ENCODE data around the gene CCL18. TPM values are rescaled to one million over a fixed set of nuclear protein-coding genes. Genes with fewer than 3 reads are reported as not detected.
"Not testable (repeated sequence)": the region's sequence is repeated elsewhere in the genome, so short reads cannot be mapped to it uniquely, and the experiment has no call there.

Gene CCL18
- under 1 TPM in 1 of 2 donors, not detected in 1; 0.37 TPM for total RNA-seq

DNA sequence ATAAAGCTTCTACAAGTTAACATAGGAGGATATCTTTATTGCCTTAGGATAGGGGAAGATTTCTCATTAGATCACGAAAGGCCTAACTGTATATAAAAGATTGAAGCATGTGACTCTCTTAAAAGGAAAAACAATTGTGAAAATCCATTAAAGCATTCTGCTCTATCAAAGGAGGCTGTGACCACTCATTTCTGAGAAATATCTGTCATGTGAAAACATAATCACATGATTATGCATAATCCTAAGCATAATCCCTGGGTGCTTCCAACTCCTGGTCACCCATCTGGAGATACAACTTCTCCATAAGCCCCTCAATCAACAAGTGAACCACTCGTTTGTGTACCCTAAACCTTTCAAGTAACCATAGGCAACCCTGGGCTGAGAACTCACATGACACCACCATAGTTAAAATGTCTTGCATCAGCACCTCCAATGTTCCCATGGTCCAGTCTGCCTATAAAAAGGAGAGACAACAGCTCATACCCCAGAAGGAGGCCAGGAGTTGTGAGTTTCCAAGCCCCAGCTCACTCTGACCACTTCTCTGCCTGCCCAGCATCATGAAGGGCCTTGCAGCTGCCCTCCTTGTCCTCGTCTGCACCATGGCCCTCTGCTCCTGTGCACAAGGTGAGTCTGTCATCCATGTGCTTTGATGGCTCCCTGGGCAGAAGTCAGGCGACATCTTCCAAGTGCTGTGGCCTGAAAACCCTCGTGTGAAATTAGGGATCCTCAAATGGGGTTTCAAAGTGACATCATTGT is at the start of gene CCL18:
TSS of gene CCL18 (plus strand) at position 487 of the 756 bp plus-strand sequence. CDS start at position 558, 71 bp downstream.
- H3K36me3 Mint-ChIP-seq, result no peaks in the 10 kb centered on the region
- ATAC-seq (no peak), DNase-seq (ENCODE audit: low spot score in 2 of 2) (no peak)
- H3K9me3 Mint-ChIP-seq, result no peaks in the 10 kb centered on the region
- peak within 1 kb of the TSS in 1 of 2 donors; percentile 1 for H3K27ac Mint-ChIP-seq

DNA sequence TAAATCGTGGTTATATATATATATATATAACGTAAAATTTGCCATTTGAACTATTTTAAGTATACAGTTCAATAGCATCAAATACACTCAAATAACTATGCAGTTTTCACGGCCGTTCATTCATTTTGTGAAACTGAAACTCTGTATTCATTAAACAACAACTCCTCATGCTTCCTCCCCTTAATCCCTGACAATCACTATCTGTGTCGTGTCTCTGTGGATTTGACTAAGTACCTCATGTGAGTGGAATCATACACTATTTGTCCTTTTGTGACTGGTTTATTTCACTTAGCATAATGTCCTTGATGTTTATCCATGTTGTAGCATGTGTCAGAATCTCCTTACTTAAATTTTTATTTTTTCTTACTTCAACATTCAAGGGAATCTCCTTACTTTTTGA is 49.1 kb upstream of the CCL18 start:
- no peaks in the 10 kb centered on the region for H3K36me3 Mint-ChIP-seq
- DNase-seq (ENCODE audit: low spot score in 2 of 2) (no peak), ATAC-seq (no peak)
- no peak overlapping the region for H3K27ac Mint-ChIP-seq
- no peaks in the 10 kb centered on the region for H3K9me3 Mint-ChIP-seq

DNA sequence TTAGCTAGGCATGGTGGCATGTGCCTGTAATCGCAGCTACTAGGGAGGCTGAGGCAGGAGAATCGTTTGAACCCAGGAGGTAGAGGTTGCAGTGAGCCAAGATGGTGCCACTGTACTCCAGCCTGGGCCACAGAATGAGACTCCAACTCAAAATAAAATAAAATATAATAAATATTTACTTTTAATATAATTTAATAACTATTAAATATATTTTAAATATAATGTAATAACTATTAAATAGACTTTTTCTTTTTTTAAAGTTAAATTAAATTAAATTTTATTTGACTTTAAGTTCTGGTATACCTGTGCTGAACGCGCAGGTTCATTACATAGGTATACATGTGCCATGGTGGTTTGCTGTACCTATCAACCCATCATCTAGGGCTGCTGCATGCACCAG is 48.2 kb upstream of the CCL18 start:
- H3K36me3 Mint-ChIP-seq; H3K9me3 Mint-ChIP-seq; ATAC-seq; H3K27ac Mint-ChIP-seq; DNase-seq (ENCODE audit: low spot score in 2 of 2): not testable (repeated sequence)

DNA sequence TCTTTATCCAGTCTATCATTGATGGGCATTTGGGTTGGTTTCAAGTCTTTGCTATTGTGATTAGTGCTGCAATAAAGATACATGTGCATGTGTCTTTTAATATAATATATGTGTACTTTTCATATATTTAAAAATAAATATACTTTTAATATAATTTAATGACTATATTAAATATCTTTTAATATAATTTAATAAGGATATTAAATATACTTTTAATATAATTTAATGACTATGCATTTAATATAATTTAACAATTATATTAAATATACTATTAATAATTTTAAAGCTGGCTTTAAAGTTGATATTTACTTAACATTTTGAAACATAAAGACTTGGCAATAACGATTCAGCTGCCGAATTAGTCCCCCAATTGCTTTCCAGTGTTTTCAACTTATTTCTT is 47.5 kb upstream of the CCL18 start:
- DNase-seq (ENCODE audit: low spot score in 2 of 2) (no peak), ATAC-seq (no peak)
- Mint-ChIP-seq H3K9me3 (no peaks in the 10 kb centered on the region), H3K27ac (no peak overlapping the region), H3K36me3 (no peaks in the 10 kb centered on the region)

DNA sequence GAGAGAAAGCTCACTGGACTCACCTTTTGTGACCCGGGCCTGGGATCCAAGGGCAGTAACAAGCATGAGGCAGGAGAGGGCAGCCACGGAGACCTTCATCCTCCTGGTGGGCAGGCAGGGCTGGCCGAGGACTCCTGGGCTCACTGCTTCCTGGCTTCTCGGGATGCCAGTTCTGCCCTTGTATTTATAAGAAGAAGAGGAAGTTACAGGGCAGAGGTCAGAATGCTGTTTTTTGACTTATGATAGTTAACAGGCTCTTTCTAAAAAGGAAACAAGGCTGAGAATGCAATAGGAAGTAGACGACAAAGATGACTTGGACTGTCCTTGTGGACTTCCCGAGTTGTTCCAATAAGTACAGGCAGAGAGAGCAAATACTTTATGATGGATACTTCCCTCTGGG is 46.3 kb upstream of the CCL18 start, which contains the start of gene CCL23:
TSS of gene CCL23 (minus strand) at position 174 of the 400 bp plus-strand sequence. CDS start at position 99, 75 bp downstream.
- H3K36me3 Mint-ChIP-seq, result no peaks in the 10 kb centered on the region
- ATAC-seq, result no peak
- no peak for DNase-seq (ENCODE audit: low spot score in 2 of 2)
- no peaks in the 10 kb centered on the region for H3K9me3 Mint-ChIP-seq
- H3K27ac Mint-ChIP-seq, result peak within 1 kb of the TSS in 1 of 2 donors; percentile 50

GRCh38 chr17:36019423-36019822 is 44.6 kb upstream of the CCL18 start:
- Mint-ChIP-seq H3K27ac (no peak overlapping the region), H3K9me3 (no peaks in the 10 kb centered on the region), H3K36me3 (no peaks in the 10 kb centered on the region)
- ATAC-seq, result no peak
- DNase-seq (ENCODE audit: low spot score in 2 of 2), result no peak

- no peaks in the 10 kb centered on the region for H3K9me3 Mint-ChIP-seq
- no peak for ATAC-seq
- no peaks in the 10 kb centered on the region for H3K36me3 Mint-ChIP-seq
- no peak overlapping the region for H3K27ac Mint-ChIP-seq
- DNase-seq (ENCODE audit: low spot score in 2 of 2), result no peak
Observed at GRCh38 chr17:36024106-36024869, 39.8 kb upstream of the CCL18 start.

DNA sequence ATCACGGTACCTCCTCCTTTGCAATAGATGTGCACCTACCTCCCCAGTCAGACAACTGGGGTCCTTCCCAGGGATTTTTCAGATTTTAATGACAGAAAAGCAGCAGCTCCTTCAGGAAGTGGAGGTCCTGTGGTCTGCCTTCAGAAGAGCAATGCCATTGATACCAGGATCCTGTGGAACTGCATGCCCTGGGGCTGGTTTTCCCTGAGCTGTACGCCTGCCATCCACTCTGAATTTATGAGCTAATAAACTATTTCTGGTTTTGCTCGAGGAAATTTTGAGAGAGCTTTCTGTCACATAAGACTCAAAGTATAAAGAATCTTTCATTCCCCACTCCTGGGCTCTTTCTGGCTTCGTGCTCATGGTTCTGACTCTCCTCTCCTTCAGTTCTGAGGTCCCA is 36.3 kb upstream of the CCL18 start:
- Mint-ChIP-seq H3K36me3 (no peaks in the 10 kb centered on the region), H3K9me3 (no peaks in the 10 kb centered on the region), H3K27ac (no peak overlapping the region)
- DNase-seq (ENCODE audit: low spot score in 2 of 2) (no peak), ATAC-seq (no peak)

GRCh38 chr17:36030956-36031355 is 33.1 kb upstream of the CCL18 start:
- Mint-ChIP-seq H3K9me3 (no peaks in the 10 kb centered on the region), H3K27ac (no peak overlapping the region), H3K36me3 (no peaks in the 10 kb centered on the region)
- DNase-seq (ENCODE audit: low spot score in 2 of 2), result no peak
- no peak for ATAC-seq

GRCh38 chr17:36034127-36034526 is 29.9 kb upstream of the CCL18 start:
- no peak for DNase-seq (ENCODE audit: low spot score in 2 of 2)
- Mint-ChIP-seq H3K27ac (no peak overlapping the region), H3K36me3 (no peaks in the 10 kb centered on the region), H3K9me3 (no peaks in the 10 kb centered on the region)
- ATAC-seq, result no peak

GRCh38 chr17:36036235-36036634 is 27.8 kb upstream of the CCL18 start:
- H3K36me3 Mint-ChIP-seq, result no peaks in the 10 kb centered on the region
- no peak for ATAC-seq
- DNase-seq (ENCODE audit: low spot score in 2 of 2), result no peak
- H3K9me3 Mint-ChIP-seq, result no peaks in the 10 kb centered on the region
- no peak overlapping the region for H3K27ac Mint-ChIP-seq

- DNase-seq (ENCODE audit: low spot score in 2 of 2), result no peak
- H3K27ac Mint-ChIP-seq, result no peak overlapping the region
- ATAC-seq, result no peak
- peaks cover 11 to 23% of the 10 kb centered on the region in 2 donors for H3K36me3 Mint-ChIP-seq
- peaks cover 11 to 23% of the 10 kb centered on the region in 2 donors for H3K9me3 Mint-ChIP-seq
Observed at GRCh38 chr17:36048066-36048465, 16.0 kb upstream of the CCL18 start.

GRCh38 chr17:36049643-36050042 is 14.4 kb upstream of the CCL18 start:
- ATAC-seq, result no peak
- no peak for DNase-seq (ENCODE audit: low spot score in 2 of 2)
- Mint-ChIP-seq H3K27ac (no peak overlapping the region), H3K9me3 (peaks cover 11 to 20% of the 10 kb centered on the region in 2 donors), H3K36me3 (peaks cover 11 to 23% of the 10 kb centered on the region in 2 donors)

DNA sequence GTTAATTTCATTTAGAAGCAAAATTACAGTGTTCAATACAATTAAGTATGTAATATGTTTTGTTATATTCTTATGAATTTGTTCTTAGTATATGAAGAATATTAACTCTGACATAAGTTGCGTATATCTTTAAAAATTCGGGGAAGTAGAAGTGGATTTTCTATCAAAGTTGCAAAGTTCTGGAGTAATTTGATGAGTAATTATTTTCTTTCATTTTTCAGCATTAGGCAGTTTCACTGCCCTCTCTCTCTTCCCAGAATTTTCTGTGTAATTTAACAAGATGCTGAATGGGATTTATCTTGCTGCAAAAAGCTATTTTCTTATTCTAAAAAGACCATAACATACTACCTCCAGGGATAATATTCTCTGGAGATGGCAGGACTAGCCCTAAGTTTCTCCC is 8.9 kb upstream of the CCL18 start:
- Mint-ChIP-seq H3K9me3 (peaks cover under 1 to 2% of the 10 kb centered on the region in 2 donors), H3K36me3 (peaks cover 0 to under 1% of the 10 kb centered on the region in 2 donors), H3K27ac (no peak overlapping the region)
- ATAC-seq, result no peak
- DNase-seq (ENCODE audit: low spot score in 2 of 2), result no peak

DNA sequence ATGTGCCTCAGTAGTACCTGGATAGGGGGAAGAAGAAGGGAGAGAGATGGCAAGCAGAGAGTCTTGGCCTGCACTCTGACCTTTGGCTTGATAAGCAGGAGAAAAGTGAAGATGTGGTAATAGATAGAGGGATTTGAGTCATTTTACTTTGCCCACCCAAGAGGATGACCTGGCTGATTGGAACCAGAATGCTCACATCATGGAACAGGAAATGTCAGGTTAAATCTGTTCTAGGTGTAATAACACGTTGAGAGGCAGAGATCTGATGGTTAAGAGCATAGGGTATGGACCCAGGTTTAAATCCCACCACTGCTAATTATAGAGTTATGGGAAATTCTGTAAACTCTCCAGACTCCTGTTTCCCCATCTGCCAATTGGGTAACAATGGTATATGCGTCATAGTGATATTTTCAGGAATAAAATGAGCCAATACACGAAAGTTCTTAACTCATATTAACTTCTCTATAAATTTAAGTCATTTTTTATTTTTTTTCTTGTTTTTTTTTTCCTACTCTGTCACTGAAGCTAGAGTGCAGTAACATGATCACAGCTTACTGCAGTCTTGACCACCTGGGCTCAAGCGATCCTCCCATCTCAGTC is 8.1 kb upstream of the CCL18 start:
- Mint-ChIP-seq H3K9me3 (no peaks in the 10 kb centered on the region), H3K27ac (no peak overlapping the region), H3K36me3 (no peaks in the 10 kb centered on the region)
- DNase-seq (ENCODE audit: low spot score in 2 of 2), result no peak
- ATAC-seq, result no peak

DNA sequence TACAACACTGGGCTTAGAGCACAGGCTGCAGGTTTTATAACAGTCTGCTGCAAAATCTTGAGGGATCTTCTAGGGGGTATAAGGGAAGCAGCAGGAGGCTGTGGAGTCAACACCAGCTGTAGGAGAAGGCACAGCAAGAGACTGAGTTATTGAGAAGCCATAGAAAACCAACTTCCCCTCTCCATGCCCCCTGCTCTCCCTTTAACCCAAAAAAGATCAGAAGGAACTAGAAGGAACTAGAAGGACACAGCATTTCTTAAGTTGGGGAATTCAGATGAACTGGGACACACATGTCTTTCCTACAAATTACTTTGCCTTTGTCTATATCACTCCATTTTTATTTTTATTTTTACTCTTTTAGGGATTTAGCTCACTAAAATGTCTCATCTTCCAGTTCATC is 6.2 kb upstream of the CCL18 start:
- no peak for DNase-seq (ENCODE audit: low spot score in 2 of 2)

DNA sequence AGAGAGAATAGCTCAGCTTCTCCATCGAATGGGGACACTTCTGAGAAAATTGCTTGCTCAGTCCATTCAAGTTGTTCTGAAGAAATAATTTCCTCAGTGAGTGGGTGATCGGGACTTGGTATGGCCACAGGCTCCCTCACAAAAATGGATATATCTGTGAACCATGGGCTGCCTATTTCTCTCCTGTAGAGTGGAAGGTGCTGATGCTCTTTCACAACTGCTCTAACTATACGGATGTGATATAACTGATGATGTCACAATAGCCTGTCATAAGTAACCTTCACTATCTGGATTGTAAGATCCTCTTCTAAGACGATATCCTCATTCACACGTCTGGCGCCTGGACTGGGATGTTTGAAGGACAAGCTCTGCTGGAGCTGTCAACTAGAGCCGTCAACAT is 4.7 kb upstream of the CCL18 start:
- ATAC-seq, result no peak
- DNase-seq (ENCODE audit: low spot score in 2 of 2), result no peak
- no peaks in the 10 kb centered on the region for H3K36me3 Mint-ChIP-seq
- no peaks in the 10 kb centered on the region for H3K9me3 Mint-ChIP-seq
- H3K27ac Mint-ChIP-seq, result no peak overlapping the region

More for the DNA sequence above, 6.2 kb upstream of the CCL18 start:
- ATAC-seq, result no peak
- Mint-ChIP-seq H3K27ac (no peak overlapping the region), H3K9me3 (no peaks in the 10 kb centered on the region), H3K36me3 (no peaks in the 10 kb centered on the region)
